ENCODE results near the gene ATG4B. TPM values are rescaled to one million over a fixed set of nuclear protein-coding genes. Genes with fewer than 3 reads are reported as not detected.

ATG4B gene
- total and polyA plus RNA-seq, 11 donors = 35.9 to 75.1 (median 48.3) TPM

DNA sequence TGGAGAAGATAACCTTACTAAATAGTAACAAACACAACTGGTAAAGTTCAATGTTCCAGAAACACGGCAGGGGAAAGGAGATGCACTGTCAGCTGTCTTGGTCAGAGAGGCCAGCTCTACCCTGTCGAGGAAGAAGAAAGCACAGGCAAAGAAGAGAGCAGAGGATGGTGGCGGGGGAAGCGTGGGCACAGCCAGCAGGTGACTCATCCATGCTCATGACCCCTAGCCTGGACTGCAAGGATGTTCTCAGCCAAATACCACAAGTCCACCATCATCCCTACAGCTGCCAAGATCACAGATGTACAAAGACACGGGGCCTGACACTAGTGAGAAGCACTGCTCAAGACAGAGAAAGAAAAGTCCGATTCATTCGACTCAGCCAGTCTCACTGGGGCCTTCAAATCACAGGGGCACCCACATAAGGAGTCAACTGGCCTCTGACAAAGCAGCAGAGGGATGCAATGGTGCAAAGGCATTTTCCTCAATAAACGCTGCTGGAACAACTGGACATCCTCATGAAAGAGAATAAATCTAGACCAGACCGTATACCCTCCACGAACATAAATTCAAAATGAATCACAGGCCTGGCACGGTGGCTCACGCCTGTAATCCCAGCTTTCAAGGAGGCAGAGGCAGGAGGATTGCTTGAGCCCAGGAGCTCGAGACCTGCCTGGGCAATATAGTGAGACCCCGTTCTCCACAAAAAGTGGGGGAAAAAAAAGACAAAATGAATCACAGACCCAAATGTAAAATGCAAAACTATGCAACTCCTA is 43.5 kb downstream of the ATG4B start:
- peak overlapping the region in 1 of 12 donors; percentile 37 for H3K27ac ChIP-seq
- TF ChIP-seq POLR2A (IDR thresholded peaks at IDR 0.05) = no peak
- TF ChIP-seq, protein P1, sequence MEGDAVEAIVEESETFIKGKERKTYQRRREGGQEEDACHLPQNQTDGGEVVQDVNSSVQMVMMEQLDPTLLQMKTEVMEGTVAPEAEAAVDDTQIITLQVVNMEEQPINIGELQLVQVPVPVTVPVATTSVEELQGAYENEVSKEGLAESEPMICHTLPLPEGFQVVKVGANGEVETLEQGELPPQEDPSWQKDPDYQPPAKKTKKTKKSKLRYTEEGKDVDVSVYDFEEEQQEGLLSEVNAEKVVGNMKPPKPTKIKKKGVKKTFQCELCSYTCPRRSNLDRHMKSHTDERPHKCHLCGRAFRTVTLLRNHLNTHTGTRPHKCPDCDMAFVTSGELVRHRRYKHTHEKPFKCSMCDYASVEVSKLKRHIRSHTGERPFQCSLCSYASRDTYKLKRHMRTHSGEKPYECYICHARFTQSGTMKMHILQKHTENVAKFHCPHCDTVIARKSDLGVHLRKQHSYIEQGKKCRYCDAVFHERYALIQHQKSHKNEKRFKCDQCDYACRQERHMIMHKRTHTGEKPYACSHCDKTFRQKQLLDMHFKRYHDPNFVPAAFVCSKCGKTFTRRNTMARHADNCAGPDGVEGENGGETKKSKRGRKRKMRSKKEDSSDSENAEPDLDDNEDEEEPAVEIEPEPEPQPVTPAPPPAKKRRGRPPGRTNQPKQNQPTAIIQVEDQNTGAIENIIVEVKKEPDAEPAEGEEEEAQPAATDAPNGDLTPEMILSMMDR (IDR thresholded peaks at IDR 0.05) = no peak
- H3K27me3 ChIP-seq = no peaks in the 10 kb centered on the region
- peaks cover 0 to 15% (median 8%) of the 10 kb centered on the region in 12 donors for H3K4me1 ChIP-seq
- peaks cover 0 to 87% (median 41%) of the 10 kb centered on the region in 9 donors for H3K36me3 ChIP-seq
- intact Hi-C loops (cut with DNase I) = no loop called here
- H3K4me3 ChIP-seq = no peak overlapping the region
- H3K9me3 ChIP-seq = no peaks in the 10 kb centered on the region
- 81 to 87% (median 87%) methylated on average over 14 of the region's 14 CpGs for WGBS, 4 donors
- DNase-seq (peak in 1 of 5 donors; percentile 49), ATAC-seq (peak; percentile 25 to 86 (median 70))

DNA sequence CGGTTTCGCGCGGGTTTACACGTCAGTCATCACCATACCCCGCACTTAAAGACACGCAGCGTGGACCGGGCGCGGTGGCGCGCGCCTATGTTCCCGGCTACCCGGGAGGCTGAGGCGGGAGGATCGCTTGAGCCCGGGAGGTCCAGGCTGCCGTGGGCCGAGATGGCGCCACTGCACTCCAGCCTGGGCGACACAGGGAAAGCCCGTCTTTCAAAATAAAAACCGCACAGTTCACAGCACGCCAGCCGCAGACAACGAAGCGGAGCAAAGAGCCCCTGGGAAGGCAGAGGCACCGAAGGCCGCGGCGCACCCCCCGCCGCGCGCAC is 48.8 kb downstream of the ATG4B start:
- TF ChIP-seq, protein P1 (IDR thresholded peaks at IDR 0.05) = no peak
- TF ChIP-seq POLR2A (IDR thresholded peaks at IDR 0.05) = no peak
- peaks cover 4 to 32% (median 22%) of the 10 kb centered on the region in 12 donors for H3K4me1 ChIP-seq
- peak in 2 of 4 donors; percentile 1 to 10 for ATAC-seq
- H3K9me3 ChIP-seq = no peaks in the 10 kb centered on the region
- DNase-seq = no peak
- no peaks in the 10 kb centered on the region for H3K27me3 ChIP-seq
- H3K4me3 ChIP-seq = peak overlapping the region; percentile 64 to 99 (median 93)
- H3K36me3 ChIP-seq = peaks cover 0 to 57% (median 19%) of the 10 kb centered on the region in 9 donors
- intact Hi-C loops (cut with DNase I) = loop anchor here in 1 of 10 donors (2.0 kb wide), 1 partner anchor 15 kb away; no protein-coding TSS in a partner anchor
- peak overlapping the region in 11 of 12 donors; percentile 27 to 96 (median 94) for H3K27ac ChIP-seq
- 0 to 1% (median 1%) methylated on average over 29 to 37 of the region's 37 CpGs for WGBS, 4 donors

DNA sequence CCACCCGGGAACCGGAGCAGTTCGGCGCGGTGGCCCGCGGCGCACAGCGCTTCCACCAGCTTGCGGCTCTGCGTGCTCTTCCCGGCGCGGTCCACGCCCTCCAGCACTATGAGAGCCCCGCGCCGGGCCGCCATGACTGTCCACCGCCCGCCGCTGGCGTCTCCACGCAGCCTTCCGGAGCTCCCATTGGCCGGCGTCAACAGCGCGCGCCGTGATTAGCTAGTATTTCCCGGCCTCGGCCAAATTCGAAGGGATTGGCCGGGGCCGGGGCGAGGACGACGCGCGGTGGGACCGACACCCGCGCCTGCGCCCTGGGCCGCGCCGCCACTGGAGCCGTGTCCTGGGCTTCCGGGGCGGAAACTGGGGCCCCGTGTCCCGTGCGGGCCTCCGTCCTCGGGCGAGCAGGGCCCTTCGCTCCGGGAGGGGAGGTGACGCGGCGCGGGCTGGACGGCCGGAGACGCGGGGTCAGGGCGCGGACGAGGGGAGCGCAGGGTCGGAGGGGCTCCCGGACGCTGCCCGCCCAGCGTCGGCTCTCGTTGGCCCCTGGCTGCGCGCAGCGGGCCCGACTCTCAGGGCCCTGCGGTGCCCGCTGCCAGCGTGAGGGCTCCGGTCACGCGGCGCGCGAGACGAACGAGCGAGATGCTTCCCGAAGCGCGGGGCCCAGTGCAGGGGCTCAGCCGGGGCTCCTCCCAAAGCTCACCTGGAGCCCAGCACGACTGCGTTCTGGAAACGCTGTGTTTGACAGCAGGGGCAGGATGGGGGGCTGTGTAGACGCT is 49.3 kb downstream of the ATG4B start, which contains the start of gene DTYMK:
TSS of gene DTYMK (minus strand) at position 166 of the 776 bp plus-strand sequence. CDS start at position 134, 32 bp downstream.
- Histone ChIP-seq H3K36me3 (peaks cover 0 to 57% (median 21%) of the 10 kb centered on the region in 9 donors), H3K9me3 (no peaks in the 10 kb centered on the region), H3K27me3 (no peaks in the 10 kb centered on the region), H3K27ac (peak within 1 kb of the TSS; percentile 67 to 96 (median 95)), H3K4me3 (peak within 1 kb of the TSS; percentile 64 to 99 (median 93)), H3K4me1 (peaks cover 4 to 32% (median 20%) of the 10 kb centered on the region in 12 donors)
- TF ChIP-seq, protein P1 (IDR thresholded peaks at IDR 0.05) = peak in 1 of 12 donors; percentile 3
- TF ChIP-seq POLR2A (IDR thresholded peaks at IDR 0.05) = peak; percentile 13 to 84
- ATAC-seq = peak; percentile 98 to 99 (median 98)
- WGBS, 4 donors = 0 to 1% (median 0%) methylated on average over 52 to 102 of the region's 102 CpGs
- peak; percentile 97 to 99 (median 98) for DNase-seq
- intact Hi-C loops (cut with DNase I) = loop anchor here in 1 of 10 donors (2.0 kb wide), 1 partner anchor 14 kb away; no protein-coding TSS in a partner anchor

All from heart left ventricle (tissue), 16 donors.